GM19351 (cell line): ENCODE measurements around the gene ALDH9A1.
"Not testable (repeated sequence)": the region's sequence is repeated elsewhere in the genome, so short reads cannot be mapped to it uniquely, and the experiment has no call there.

Experiments used
- ATAC-seq: cut with Tn5 transposase; IDR thresholded peaks from one replicate; pipeline ENCODE4 v1.9.1; 2021; ENCODE audit warnings: mild to moderate bottlenecking, moderate library complexity; ENCODE audit not compliant: unreplicated experiment

ALDH9A1 gene

GRCh38 chr1:165647970-165648369 is 50.4 kb downstream of the ALDH9A1 start:
- no peak for ATAC-seq

GRCh38 chr1:165647517-165647916 is 50.8 kb downstream of the ALDH9A1 start:
- ATAC-seq = no peak

GRCh38 chr1:165645654-165646366 is 52.6 kb downstream of the ALDH9A1 start:
- peak; percentile 36 for ATAC-seq

- no peak for ATAC-seq
These were observed 54.2 kb downstream of the ALDH9A1 start for GRCh38 chr1:165644064-165644735.

- no peak for ATAC-seq
These were observed 57.0 kb downstream of the ALDH9A1 start for GRCh38 chr1:165641231-165641987.

GRCh38 chr1:165639821-165640623 is 58.3 kb downstream of the ALDH9A1 start:
- peak; percentile 31 for ATAC-seq

GRCh38 chr1:165638211-165638610 is 60.2 kb downstream of the ALDH9A1 start:
- ATAC-seq = not testable (repeated sequence)

- ATAC-seq = no peak
These were observed 60.9 kb downstream of the ALDH9A1 start for GRCh38 chr1:165637427-165637826.

- no peak for ATAC-seq
These were observed 62.5 kb downstream of the ALDH9A1 start for GRCh38 chr1:165635823-165636222.

GRCh38 chr1:165635329-165635728 is 63.0 kb downstream of the ALDH9A1 start:
- no peak for ATAC-seq

- no peak for ATAC-seq
These were observed 64.0 kb downstream of the ALDH9A1 start for GRCh38 chr1:165634154-165634921.

- no peak for ATAC-seq
These were observed 64.7 kb downstream of the ALDH9A1 start for GRCh38 chr1:165633614-165634013.

- ATAC-seq = no peak
These were observed 65.9 kb downstream of the ALDH9A1 start for GRCh38 chr1:165632491-165632890.

GRCh38 chr1:165632152-165632469 is 66.3 kb downstream of the ALDH9A1 start:
- no peak for ATAC-seq

GRCh38 chr1:165631342-165632151 is 66.8 kb downstream of the ALDH9A1 start:
- ATAC-seq = peak; percentile 27

GRCh38 chr1:165630629-165631341 is 67.6 kb downstream of the ALDH9A1 start, which contains the start of gene MGST3:
TSS of gene MGST3 (plus strand) at chr1:165631234. CDS start at chr1:165649848, 18,614 bp downstream.
- peak; percentile 80 for ATAC-seq

GRCh38 chr1:165629848-165630628 is 68.3 kb downstream of the ALDH9A1 start:
- ATAC-seq = no peak

- no peak for ATAC-seq
These were observed 69.2 kb downstream of the ALDH9A1 start for GRCh38 chr1:165629151-165629550.
